GM08714 (cell line): ENCODE data around the gene ITCH.
"Not testable (repeated sequence)": the region's sequence is repeated elsewhere in the genome, so short reads cannot be mapped to it uniquely, and the experiment has no call there.

Experiments
- H3K4me3 ChIP-seq: fragments of 200-500 bp; sonication (Bioruptor generic); 2 replicates; pipeline ENCODE4 v1.5.1; 2014; ENCODE audit warnings: mild to moderate bottlenecking, low read length, inconsistent platforms
- ZNF274 ChIP-seq: IDR thresholded peaks from 2 replicates; pipeline ENCODE4 v1.6.1; 2012; ENCODE audit warnings: mild to moderate bottlenecking, low read depth, low read length

ITCH gene

DNA sequence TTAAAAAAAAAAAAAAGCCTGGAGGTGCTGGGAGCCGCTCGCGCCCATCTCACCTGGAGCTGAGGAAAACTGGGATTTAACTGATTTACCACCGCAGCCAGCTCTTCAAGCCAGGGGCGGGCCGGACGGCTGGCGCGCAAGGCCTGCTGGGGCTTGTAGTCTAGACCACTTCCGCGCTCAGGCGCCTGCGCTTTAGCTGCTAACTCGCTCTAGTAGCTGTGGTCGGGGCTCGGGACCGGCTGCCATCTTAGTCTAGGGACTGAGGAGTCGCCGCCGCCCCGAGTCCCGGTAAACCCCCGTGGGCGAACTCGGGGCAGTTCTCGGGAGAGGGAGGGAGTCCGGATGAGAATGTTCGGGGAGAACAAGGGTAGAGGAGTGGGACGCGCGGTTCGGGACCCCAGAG is at the start of gene ITCH:
TSS of gene ITCH (plus strand) at position 212 of the 403 bp plus-strand sequence. CDS start 30,539 bp downstream, outside the sequence.
- TF ChIP-seq ZNF274: no peak
- H3K4me3 ChIP-seq: peak within 1 kb of the TSS; percentile 66

DNA sequence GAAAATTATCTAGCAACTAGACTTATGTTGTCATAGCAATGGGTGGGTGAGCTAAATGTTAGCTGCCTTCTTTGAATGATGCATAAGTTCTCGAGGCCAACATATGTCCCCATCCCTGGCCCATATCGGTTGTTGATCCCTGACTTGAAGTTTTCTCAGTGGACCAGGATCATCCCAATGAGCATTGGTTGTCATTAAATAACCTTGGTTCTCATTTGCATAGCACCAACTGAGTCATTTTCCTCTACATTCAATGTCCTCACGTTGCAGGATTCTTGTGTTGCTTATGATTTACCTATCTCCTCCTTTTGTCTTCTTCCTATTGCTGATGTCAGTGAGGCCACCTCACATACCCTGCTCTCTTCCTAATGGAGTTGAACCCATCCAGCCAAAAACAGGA is 47.8 kb upstream of the ITCH start:
- no peak overlapping the region for H3K4me3 ChIP-seq
- TF ChIP-seq ZNF274: no peak

DNA sequence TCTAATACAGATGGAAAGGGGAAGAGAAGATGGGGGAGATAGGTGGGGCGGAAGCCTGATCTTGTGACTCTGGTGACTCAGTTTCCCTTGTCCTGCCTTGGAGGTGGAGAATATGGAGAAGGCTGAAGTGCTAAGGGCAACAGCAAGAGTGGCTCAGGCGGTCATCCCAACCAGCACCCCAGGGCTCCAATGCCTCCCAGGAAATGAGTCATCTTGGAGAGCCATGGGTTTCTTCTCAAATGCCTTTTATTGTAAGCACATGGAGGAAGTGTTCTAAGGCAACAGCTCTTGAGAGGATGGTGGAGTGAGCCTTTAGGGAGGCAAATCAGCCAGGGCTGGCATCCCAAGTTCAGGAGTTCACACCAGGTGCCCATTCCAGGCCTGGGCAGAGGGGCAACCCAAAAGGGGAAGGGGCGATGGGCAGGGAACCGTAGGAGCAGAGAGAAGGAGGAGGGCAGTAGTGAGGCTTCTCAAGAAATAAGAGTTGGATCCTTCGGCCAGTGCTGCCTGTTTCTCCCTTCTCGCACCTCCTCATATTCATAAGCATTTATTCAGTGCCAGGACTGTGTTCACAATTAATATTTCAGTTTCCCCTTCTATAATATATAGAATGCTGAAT is 46.8 kb upstream of the ITCH start:
- no peak overlapping the region for H3K4me3 ChIP-seq
- no peak for TF ChIP-seq ZNF274

DNA sequence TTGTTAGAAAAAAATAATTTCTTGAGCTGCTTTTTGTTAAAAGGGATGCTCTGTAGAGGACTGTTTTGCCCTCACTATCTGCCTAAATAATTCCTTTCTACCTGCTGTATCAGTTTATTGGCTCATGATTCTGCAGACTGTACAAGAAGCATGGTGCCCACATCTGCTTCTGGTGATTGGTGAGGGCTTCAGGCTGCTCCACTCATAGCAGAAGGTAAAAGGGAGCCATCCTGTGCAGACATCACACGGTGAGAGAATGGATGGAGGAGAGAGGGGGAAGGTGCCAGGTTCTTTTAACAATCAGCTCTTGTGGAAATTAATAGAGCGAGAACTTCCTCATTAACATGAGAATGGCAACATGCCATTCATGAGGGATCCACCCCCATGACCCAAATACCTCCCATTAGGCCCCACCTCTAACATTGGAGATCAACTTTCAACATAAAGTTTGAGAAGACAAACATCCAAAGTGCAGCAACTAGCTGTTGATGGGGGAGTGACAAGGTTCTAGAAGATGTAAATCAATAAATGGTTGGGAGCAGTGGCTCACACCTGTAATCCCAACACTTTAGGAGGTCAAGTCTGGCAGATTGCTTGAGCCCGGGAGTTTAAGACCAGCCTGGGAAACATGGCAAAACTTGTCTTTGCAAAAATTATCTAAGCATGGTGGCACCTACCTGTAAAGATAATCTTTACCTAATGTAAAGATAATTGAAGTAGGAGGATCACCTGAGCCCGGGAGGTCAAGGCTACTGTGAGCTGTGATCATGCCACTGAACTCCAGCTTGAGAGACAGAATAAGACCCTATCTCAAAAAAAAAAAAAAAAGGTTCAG is 44.2 kb upstream of the ITCH start:
- no peak overlapping the region for H3K4me3 ChIP-seq
- TF ChIP-seq ZNF274: no peak

DNA sequence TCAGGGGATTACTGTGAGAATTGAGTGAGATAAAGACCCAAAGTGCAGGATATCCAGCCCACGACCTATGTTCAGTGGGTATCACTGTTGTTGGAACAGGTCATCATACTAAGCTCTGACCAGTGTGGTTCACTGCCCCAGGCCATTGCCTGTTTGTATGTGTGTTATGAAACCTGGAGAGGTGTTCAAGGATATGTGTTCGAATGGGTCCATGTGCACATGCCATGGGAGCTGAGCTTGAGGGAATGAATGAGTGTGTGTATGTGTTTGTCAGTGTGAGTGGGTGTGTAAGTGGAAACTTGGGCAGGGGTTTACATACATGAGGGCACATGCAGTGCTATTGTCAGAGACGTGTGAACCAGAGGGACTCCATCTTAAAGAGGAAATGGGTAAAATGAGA is 42.2 kb upstream of the ITCH start:
- H3K4me3 ChIP-seq: no peak overlapping the region
- TF ChIP-seq ZNF274: no peak

DNA sequence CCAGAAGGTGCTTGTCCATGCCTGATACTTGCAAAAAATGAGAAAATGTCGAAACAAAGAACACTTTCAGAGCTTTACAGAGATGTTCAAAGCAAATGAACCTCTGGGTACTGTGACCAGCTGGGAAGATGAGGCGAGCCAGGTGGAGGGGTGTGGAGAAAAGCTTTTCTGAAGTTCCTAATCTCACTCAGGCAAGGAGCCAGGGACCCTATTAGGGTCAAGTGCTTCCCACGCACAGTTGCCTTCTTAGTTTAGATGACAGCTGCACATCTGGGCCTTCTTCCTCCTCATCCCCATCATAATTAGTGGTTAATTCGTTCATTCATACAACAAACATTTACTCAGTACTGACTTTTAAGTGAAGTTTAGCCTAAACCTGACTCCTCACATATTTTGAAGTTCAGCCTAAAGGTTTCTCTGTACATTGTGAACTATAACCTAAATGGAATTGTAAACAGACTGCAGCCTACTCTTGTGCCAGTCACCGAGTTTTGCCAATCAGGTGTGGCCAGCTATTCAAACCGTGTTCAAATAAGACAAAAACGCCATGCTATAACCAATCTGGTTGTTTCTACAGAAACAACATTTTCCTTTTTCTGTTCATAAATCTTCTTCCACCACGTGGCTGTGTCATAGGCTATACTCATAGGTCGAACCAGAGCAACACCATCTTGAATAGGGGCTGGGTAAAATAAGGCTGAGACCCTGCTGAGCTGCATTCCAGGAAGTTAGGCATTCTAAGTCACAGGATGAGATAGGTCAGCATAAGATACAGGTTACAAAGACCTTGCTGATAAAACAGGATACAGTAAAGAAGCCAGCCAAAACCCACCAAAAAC is 40.6 kb upstream of the ITCH start:
- H3K4me3 ChIP-seq: no peak overlapping the region
- no peak for TF ChIP-seq ZNF274

DNA sequence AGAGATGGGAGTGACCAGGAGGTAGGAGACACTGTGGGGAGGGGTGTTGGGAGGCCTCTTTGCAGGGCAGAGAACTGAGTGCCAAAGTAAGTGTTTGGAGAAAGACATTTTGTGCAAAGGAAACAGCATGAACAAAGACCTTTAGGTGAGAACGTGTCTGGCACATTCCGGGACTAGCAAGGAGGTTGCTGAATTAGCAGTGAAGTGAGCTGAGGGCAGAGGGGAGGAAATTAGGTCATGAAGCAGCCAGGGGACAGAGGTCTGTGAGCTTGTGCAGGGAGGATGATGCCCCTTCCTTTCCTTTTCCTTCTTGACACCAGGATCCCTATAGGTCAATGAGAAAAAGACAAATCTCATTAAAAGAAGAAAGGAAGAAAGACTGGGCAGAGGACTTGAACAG is 38.5 kb upstream of the ITCH start:
- no peak for TF ChIP-seq ZNF274
- no peak overlapping the region for H3K4me3 ChIP-seq

DNA sequence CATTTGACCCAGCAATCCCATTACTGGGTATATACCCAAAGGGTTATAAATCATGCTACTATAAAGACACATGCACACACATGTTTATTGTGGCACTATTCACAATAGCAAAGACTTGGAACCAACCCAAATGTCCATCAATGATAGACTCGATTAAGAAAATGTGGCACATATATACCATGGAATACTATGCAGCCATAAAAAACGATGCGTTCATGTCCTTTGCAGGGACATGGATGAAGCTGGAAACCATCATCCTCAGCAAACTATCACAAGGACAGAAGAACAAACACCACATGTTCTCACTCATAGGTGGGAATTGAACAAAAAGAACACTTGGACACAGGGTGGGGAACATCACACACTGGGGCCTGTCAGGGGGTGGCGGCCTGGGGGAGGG is 34.9 kb upstream of the ITCH start:
- H3K4me3 ChIP-seq: not testable (repeated sequence)

DNA sequence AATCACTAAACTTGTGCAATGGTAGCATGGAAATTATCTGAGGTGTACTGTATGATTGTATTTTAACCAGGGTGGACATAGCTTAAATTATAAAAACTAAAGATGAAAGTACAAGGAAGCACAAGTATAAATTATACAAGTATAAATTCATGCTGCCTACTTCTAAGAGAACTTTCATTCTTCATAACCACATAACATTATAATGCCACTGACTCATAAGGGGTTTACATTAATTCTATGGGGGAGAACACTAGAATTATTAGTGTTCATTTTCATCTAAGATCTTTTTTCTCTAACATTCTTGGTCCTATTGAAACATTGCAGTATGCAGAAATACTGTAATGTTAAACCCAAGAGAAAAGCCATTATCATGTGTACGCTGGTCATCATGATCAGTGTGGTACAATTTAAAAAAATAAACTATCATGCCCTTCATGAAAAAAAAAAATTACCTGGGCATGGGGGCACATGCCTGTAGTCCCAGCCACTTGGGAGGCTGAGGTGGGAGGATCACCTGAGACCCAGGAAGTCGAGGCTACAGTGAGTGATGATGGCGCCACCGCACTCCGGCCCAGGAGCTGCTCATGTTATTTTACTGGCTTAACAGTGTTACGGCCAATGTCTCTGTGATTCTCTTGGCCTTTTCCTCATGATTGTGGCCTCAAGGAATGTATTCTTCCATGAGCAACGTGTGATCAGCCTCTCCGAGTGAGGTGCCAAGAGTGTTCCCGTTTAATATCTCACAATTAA is 34.0 kb upstream of the ITCH start:
- TF ChIP-seq ZNF274: no peak
- no peak overlapping the region for H3K4me3 ChIP-seq

DNA sequence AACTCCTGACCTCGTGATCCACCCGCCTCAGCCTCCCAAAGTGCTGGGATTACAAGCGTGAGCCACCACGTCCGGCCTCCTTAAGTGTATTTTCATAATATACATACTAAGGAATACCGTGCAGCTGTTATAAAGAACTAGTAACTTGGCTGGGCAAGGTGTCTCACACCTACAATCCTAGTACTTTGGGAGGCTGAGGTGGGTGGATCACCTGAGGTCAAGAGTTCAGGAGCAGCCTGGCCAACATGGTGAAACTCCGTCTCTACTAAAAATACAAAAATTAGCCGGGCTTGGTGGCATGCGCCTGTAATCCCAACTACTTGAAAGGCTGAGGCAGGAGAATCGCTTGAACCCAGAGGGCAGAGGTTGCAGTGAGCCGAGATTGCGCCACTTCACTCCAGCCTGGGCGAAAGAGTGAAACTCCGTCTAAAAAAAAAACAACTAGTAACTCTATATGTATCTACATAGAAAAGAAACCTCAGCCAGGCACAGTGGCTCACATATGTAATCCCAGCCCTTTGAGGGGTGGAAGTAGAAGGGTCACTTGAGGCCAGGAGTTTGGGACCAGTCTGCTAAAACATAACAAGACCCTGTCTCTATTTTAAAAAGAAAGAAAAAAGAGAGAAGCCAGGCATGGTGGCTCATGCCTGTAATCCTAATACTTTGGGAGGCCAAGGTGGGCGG is 32.1 kb upstream of the ITCH start:
- not testable (repeated sequence) for H3K4me3 ChIP-seq

DNA sequence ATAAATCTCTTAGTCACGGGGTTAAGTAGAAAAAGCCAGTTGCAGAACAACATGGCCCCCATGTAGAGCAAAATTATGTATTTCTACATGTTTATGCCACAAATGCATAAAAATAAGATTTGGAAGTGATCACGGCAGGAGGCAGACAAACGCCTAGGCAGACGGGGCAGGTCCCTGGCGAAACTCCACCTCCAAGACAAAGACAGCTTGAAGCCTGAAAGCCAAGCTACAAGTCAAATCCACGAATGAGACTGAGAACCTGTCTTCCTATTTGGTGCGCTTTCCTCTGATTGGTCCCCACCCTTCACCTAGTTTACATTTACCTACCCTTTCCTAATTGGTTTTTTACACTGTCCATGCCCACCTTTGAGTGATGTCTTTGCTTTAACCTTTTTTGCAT is 31.2 kb upstream of the ITCH start:
- H3K4me3 ChIP-seq: no peak overlapping the region
- TF ChIP-seq ZNF274: no peak

DNA sequence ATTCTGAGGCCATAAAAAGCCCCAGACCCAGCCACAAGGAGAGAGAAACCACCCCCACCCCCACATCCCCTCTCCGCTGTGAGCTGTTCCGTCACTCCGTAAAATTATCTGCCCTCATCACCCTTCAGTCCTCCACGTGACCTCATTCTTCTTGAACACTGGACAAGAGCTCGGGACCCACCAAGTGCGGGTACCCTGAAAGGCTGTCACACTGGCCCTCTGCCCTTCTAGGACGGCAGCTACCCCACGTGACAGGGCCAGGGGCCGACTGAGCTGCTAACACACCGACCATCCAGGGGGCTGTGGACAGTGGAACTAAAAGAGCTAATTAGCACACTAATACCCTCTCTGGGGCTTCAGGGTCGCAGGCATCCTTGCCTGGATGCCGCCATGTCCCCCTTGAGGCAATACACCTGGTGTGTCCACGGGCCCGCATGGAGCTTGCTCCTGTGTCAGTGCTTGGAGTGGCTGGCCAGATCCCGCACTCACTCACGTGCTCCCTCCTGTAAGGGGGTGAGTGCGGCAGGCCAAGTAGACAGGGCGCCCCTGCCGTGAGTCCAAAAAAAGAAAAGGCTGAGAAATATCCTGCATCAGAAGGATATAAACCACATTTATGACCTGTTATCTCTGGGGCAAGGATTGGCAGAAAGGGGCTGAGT is 30.7 kb upstream of the ITCH start:
- no peak overlapping the region for H3K4me3 ChIP-seq
- no peak for TF ChIP-seq ZNF274

DNA sequence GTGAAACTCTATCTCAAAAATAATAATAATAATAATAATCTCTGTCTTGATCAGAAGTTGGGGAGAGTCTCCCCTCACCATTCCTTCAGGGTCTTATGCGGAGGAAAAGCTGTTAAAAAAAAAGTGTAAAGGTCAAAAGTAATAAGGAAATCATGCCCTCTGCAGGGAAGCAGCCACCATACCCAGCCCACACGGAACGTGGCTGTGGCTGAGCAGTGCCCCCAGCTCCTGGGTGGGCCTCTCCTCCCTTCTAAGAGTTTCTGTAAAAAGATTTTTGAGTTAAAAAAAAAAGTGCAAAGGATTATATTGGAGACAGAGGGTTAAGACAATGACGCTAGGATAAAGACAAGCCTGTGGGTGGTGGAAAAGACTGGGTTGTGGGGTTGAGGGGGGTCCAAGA is 29.3 kb upstream of the ITCH start:
- H3K4me3 ChIP-seq: no peak overlapping the region
- no peak for TF ChIP-seq ZNF274
